Suprapubic skin (tissue), 4 donors: ENCODE results near the gene CLEC2D. TPM values are rescaled to one million over a fixed set of nuclear protein-coding genes. Genes with fewer than 3 reads are reported as not detected.
A peak's percentile ranks its signal among the peaks of the same experiment; 100 is the strongest.
"Not testable (repeated sequence)": the region's sequence is repeated elsewhere in the genome, so short reads cannot be mapped to it uniquely, and the experiment has no call there.

ENCODE experiments used
- DNase-seq, 2 donors: peaks; one replicate each; pipeline ENCODE4 v3.0.0-alpha.2; 2019; ENCODE audit warnings: low spot score in 2 of 2
- H3K27ac ChIP-seq: fragments of 200-600 bp; sonication (generic); one replicate; pipeline ENCODE4 v1.5.1; 2019
- H3K27me3 ChIP-seq: fragments of 200-600 bp; sonication (generic); one replicate; pipeline ENCODE4 v1.5.1; 2019
- H3K36me3 ChIP-seq: fragments of 200-600 bp; sonication (generic); one replicate; pipeline ENCODE4 v1.5.1; 2019
- H3K4me1 ChIP-seq: fragments of 200-600 bp; sonication (generic); one replicate; pipeline ENCODE4 v1.5.1; 2019
- H3K4me3 ChIP-seq: fragments of 200-600 bp; sonication (generic); one replicate; pipeline ENCODE4 v1.5.1; 2019; ENCODE audit warnings: mild to moderate bottlenecking
- H3K9me3 ChIP-seq: fragments of 200-600 bp; sonication (generic); one replicate; pipeline ENCODE4 v1.5.1; 2019
- EP300 ChIP-seq: sonication (generic); formaldehyde crosslinking; IDR thresholded peaks from one replicate; pipeline ENCODE4 v1.6.1; 2017; ENCODE audit warnings: antibody characterized with exemption
- POLR2A ChIP-seq, 2 donors: fragments of 450-650 bp; IDR thresholded peaks; one replicate each; pipeline ENCODE4 v1.6.1; 2017; ENCODE audit warnings: antibody characterized with exemption in 2 of 2, mild to moderate bottlenecking in 2 of 2, moderate library complexity in 2 of 2
- POLR2AphosphoS5 ChIP-seq, 3 donors: sonication (generic); formaldehyde crosslinking; IDR thresholded peaks; one replicate each; pipeline ENCODE4 v1.6.1; 2017; ENCODE audit warnings: antibody characterized with exemption in 3 of 3
- WGBS: methylation state at CpG from one replicate; pipeline ENCODE4 v1.1.5; 2018; 5-methylcytosine and 5-hydroxymethylcytosine counted together
- total RNA-seq, 4 donors: library from RNA; depleted of rRNA; stranded (reverse); fragments of >200 nt; gene quantifications; one replicate each; pipeline ENCODE4 v1.1.0, GENCODE V29; 2016
- TF ChIP-seq, protein P1 (sequence below), 2 donors: fragments of 200-600 bp in 1 of 2; fragments of 450-650 bp in 1 of 2; sonication (generic) in 1 of 2; IDR thresholded peaks; one replicate each; pipeline ENCODE4 v1.5.1; 2016 to 2019; ENCODE audit warnings: antibody characterized with exemption in 2 of 2, mild to moderate bottlenecking in 1 of 2, moderate library complexity in 1 of 2

Gene CLEC2D
- total RNA-seq, 4 donors from 2014 or later = 2.3 to 12.2 (median 5.0) TPM

DNA sequence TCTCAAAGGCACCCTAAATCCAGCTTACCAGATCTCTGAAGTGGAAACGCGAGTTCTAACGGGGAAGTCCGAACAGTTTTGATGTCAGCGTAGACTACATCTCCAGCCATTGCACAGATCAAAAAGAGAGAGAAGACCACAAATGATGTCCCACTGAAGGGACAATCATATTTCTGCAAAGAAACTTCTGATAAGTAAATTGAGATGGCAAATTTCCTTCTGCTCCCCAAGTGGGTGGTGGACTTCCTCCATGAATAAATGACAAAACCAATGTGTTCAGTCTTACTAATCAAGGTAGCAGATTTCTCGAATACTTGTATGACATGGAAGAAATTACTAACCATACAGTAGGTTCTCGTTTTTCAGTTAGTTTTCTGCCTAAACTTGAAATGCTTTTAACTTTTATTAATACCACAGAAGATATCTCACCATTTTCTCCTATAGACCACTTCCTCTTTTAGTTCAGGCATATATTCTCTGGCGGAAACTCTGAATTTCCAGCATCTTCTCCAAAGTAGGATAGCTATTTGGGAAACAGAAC lies 63.5 kb downstream of the CLEC2D start, which contains the start of gene CLECL1:
CLECL1 (minus strand) TSS at position 177 of the 541 bp plus-strand sequence.
- Histone ChIP-seq H3K9me3 (no peaks in the 10 kb centered on the region), H3K36me3 (no peaks in the 10 kb centered on the region), H3K27ac (no peak within 1 kb of the TSS), H3K27me3 (no peaks in the 10 kb centered on the region), H3K4me1 (no peaks in the 10 kb centered on the region), H3K4me3 (no peak within 1 kb of the TSS)
- no peak for DNase-seq
- 70% methylated on average over 8 of the region's 8 CpGs for WGBS
- TF ChIP-seq EP300 = no peak

DNA sequence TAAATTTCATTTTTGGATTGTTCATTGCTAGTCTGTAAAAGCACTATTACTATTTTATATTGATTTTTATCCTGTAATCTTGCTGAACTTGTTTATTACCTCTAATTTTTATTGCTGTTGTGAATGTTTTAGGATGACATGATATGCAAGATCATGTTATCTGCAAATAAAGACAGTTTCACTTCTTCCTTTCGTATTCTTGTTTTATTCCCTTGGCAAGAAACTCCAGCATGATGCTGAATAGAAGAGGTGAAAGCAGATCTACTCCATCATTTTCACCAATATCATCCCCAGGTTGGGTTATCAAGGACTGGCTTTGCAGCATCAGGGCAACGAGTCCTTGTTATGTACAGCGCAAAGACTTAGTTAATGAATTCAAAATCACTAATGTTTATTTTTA lies 66.1 kb downstream of the CLEC2D start:
- no peaks in the 10 kb centered on the region for H3K4me1 ChIP-seq
- WGBS = 82% methylated on average over 3 of the region's 3 CpGs
- no peak for DNase-seq
- no peaks in the 10 kb centered on the region for H3K36me3 ChIP-seq
- H3K4me3 ChIP-seq = no peak overlapping the region
- H3K27me3 ChIP-seq = no peaks in the 10 kb centered on the region
- TF ChIP-seq POLR2AphosphoS5 (IDR thresholded peaks at IDR 0.05) (no peak), POLR2A (IDR thresholded peaks at IDR 0.05) (no peak), EP300 (no peak)
- TF ChIP-seq, protein P1, sequence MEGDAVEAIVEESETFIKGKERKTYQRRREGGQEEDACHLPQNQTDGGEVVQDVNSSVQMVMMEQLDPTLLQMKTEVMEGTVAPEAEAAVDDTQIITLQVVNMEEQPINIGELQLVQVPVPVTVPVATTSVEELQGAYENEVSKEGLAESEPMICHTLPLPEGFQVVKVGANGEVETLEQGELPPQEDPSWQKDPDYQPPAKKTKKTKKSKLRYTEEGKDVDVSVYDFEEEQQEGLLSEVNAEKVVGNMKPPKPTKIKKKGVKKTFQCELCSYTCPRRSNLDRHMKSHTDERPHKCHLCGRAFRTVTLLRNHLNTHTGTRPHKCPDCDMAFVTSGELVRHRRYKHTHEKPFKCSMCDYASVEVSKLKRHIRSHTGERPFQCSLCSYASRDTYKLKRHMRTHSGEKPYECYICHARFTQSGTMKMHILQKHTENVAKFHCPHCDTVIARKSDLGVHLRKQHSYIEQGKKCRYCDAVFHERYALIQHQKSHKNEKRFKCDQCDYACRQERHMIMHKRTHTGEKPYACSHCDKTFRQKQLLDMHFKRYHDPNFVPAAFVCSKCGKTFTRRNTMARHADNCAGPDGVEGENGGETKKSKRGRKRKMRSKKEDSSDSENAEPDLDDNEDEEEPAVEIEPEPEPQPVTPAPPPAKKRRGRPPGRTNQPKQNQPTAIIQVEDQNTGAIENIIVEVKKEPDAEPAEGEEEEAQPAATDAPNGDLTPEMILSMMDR (IDR thresholded peaks at IDR 0.05) = no peak
- no peaks in the 10 kb centered on the region for H3K9me3 ChIP-seq
- no peak overlapping the region for H3K27ac ChIP-seq

DNA sequence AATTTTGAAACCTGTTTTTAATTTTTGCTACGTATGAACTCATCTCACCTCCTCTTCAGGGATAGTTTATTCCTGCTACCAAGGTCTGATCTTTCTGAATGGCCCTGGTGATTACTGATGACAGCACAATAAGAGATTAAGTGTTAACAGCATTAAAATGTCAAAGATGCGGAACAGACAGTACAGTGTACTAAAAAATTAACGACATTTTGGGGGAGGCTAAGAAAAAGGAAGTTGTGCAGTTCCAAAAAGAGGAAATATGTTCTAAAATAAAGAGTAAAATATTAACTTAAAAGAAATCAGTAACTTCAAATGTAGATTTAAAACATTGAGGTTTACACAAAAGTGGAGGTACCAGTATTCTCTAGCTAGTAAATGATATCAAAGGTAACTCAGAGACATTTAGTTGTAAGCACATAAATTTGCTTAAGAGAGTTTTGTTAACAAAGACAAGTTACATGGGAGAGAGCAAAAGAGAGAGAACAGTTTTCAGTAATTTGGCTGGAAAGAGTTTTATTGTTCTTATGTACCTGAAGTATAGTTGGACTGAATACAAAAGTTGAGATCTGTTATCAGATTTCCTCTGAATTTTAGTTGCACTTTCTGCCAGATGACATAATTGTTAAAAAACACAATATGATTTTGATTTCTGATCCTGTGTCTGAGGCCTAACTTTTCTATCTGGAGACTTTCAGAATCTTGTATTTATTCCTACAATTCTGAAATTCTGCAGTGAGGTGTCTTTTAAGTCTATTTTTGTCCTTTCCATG lies 67.6 kb downstream of the CLEC2D start:
- no peaks in the 10 kb centered on the region for H3K9me3 ChIP-seq
- no peak overlapping the region for H3K4me3 ChIP-seq
- H3K27me3 ChIP-seq = no peaks in the 10 kb centered on the region
- TF ChIP-seq EP300 = no peak
- TF ChIP-seq, protein P1 (IDR thresholded peaks at IDR 0.05) = no peak
- no peak for TF ChIP-seq POLR2AphosphoS5 (IDR thresholded peaks at IDR 0.05)
- no peak for TF ChIP-seq POLR2A (IDR thresholded peaks at IDR 0.05)
- DNase-seq = no peak
- no peaks in the 10 kb centered on the region for H3K4me1 ChIP-seq
- H3K27ac ChIP-seq = peak overlapping the region; percentile 17
- 41% methylated on average over 3 of the region's 3 CpGs for WGBS
- no peaks in the 10 kb centered on the region for H3K36me3 ChIP-seq

- WGBS = 88% methylated on average over 14 of the region's 14 CpGs
- not testable (repeated sequence) for H3K4me3 ChIP-seq
These were observed 69.4 kb downstream of the CLEC2D start for GRCh38 chr12:9738905-9739304.

DNA sequence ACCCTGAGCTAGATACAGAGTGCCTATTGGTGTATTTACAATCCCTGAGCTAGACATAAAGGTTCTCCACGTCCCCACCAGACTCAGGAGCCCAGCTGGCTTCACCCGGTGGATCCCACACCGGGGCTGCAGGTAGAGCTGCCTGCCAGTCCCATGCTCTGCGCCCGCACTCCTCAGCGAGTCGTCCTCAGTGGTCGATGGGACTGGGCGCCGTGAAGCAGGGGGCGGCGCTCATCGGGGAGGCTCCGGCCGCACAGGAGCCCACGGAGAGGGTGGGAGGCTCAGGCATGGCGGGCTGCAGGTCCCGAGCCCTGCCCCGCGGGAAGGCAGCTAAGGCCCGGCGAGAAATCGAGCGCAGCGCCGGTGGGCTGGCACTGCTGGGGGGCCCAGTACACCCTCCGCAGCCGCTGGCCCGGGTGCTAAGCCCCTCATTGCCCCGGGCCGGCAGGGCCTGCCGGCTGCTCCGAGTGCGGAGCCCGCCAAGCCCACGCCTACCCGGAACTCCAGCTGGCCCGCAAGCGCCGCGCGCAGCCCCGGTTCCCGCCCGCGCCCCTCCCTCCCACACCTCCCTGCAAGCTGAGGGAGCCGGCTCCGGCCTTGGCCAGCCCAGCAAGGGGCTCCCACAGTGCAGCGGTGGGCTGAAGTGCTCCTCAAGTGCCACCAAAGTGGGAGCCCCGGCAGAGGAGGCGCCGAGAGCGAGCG lies 70.0 kb downstream of the CLEC2D start:
- H3K27ac ChIP-seq, H3K27me3 ChIP-seq, H3K36me3 ChIP-seq, H3K4me1 ChIP-seq, H3K9me3 ChIP-seq, DNase-seq: not testable (repeated sequence)
- peak overlapping the region; percentile 31 for H3K4me3 ChIP-seq
- WGBS = 80% methylated on average over 22 of the region's 54 CpGs

More at GRCh38 chr12:9738905-9739304, 69.4 kb downstream of the CLEC2D start:
- H3K27ac ChIP-seq, H3K36me3 ChIP-seq, DNase-seq, H3K4me1 ChIP-seq, H3K9me3 ChIP-seq, H3K27me3 ChIP-seq: not testable (repeated sequence)

DNA sequence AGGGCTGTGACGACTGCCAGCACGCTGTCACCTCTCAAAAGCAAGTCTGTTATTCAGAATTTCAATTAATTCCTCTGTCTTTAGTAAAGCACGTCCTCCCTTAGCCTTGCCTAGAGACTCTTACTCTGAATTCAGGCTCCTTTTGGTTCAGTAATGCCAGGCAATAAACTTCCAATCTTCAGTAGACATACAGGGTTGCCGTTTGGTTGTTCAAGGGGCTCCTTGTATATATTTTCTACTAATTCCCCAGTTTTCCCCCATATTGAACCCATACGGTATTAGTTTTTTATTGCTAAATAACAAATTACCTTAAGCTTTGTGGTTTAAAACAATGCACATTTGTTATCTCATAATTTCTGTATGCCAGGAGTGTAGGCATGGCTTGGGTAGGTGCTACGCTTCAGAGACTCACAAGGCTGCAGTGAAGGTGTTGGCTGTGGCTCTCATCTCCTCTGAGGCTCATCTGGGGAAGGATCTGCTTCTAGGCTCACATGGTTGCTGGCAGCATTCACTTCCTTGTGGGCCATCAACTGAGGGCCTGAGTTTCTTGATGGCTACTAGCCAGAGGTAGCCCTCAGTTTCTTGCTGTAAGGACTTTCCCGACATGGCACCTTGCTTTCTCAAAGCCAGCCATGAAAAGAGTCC lies 70.7 kb downstream of the CLEC2D start:
- Histone ChIP-seq H3K4me3 (peak overlapping the region; percentile 31), H3K36me3 (no peaks in the 10 kb centered on the region), H3K9me3 (no peaks in the 10 kb centered on the region), H3K27ac (no peak overlapping the region), H3K4me1 (no peaks in the 10 kb centered on the region), H3K27me3 (no peaks in the 10 kb centered on the region)
- TF ChIP-seq POLR2A (IDR thresholded peaks at IDR 0.05) (no peak), POLR2AphosphoS5 (IDR thresholded peaks at IDR 0.05) (no peak), EP300 (no peak)
- TF ChIP-seq, protein P1 (IDR thresholded peaks at IDR 0.05) = no peak
- WGBS = 80% methylated on average over 7 of the region's 7 CpGs
- DNase-seq = no peak
